HG02884 (cell line): ENCODE data around the gene SLC35F1.
A peak's percentile ranks its signal among the peaks of the same experiment; 100 is the strongest.
"Not testable (repeated sequence)": the region's sequence is repeated elsewhere in the genome, so short reads cannot be mapped to it uniquely, and the experiment has no call there.

ENCODE experiments used
- ATAC-seq: cut with Tn5 transposase; IDR thresholded peaks from one replicate; pipeline ENCODE4 v1.9.1; 2021; ENCODE audit warnings: mild to moderate bottlenecking, moderate library complexity; ENCODE audit not compliant: unreplicated experiment

Gene SLC35F1

DNA sequence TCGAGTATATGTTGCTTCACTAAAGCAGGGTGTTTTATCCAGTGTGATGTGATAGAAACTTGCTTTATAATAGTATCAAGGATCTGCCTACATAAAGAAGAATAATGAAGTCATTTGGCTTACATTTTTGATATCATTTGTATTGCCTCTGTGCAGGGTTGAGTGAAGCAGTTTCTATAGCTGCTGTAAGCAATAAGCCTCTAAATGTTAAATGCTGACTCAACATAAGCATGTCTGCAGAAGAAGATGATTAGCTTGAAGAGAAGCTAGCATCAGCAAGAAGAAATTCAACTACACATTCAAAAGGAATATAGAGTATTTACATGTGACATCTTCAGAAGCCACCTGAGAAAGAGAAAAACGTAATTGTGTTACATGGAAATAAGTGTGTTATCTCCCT is 17.6 kb downstream of the SLC35F1 start:
- no peak for ATAC-seq

DNA sequence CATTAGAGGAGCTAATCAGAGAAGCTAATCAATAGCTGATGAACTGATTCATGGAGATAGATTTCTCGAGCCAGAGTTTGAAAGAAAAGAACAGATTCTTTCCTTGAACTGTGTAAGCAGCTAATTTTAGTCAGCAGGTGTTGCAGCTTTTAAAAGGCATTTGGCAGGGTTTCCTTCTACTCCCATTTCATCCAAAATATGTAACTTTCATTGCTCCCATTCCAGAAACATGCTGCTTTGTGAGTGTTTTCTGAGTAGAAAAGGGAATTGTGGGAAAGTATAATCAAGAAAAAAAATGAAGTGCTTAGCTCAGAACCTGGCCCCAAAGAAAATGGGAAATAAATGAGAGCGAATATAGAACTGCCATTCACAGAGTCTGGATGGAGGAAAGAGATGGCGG is 20.8 kb downstream of the SLC35F1 start:
- no peak for ATAC-seq

DNA sequence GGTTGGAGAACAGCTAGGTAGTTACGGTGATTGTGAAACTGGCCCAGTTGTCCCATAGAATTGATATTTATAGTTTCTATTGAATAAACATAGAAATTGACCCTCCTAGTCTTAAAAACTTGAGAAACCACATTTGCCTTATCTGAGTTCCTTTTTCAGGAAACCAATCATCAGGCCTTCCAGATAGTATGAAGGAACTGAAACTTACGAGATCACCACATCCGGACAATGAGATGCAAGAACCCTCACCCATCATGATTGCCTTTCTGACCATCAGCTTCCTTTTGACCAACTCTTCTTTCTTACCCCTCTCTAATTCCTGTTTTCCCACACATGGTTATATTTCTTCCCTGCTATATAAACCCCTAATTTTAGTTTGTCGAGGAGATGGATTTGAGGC is 21.8 kb downstream of the SLC35F1 start:
- ATAC-seq = no peak

DNA sequence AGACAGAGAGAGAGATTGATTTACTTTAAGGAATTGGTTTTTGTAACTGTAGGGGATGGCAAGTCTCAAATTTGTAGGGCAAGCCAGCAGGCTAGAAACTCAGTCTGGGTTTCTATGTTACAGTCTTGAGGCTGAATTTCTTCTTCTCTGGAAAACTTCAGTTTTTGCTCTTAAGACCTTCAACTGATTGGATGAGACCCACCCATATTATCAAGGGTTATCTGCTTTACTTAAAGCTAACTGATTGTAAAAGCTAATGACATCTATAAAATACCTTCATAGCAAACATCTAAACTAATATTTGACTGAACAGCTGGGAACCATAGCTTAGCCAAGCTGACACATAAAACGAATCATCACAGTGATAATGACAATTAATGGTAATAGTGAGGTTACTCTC is 22.4 kb downstream of the SLC35F1 start:
- no peak for ATAC-seq

DNA sequence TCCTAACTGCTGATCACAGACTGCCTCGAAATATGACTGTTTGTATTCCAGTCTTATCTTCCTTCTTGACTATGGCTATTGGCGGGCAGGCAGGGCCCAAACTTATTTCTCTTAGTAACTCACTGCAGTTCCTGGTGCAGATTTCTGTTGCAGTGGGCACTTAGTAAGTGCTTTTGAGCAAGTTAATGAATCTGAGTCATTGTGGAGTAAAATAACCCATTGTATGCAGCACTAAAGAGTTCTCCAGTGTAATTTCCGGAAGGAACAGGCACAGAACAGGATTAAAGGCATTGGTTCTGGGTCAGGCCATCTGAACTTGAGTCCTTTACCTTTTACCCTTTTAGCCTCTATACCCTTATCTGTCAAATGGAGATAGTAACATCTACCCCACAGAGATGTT is 23.6 kb downstream of the SLC35F1 start:
- ATAC-seq = no peak

DNA sequence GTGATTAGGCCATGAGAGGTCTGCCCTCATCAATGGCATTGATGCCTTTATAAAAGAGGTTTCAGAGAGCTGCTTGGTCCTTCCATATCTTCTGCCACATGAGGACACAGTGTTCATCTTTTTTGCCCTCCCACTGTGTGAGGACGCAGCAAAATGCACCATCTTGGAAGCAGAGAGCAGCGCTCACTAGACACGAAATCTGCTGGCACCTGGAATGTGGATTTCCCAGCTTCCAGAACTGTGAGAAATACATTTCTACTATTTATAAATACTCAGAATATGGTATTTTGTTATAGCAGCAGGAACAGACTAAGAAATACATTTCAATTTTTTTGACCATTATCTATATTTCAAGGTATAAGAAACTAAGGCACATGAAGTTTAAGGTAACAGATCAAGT is 24.9 kb downstream of the SLC35F1 start:
- no peak for ATAC-seq

DNA sequence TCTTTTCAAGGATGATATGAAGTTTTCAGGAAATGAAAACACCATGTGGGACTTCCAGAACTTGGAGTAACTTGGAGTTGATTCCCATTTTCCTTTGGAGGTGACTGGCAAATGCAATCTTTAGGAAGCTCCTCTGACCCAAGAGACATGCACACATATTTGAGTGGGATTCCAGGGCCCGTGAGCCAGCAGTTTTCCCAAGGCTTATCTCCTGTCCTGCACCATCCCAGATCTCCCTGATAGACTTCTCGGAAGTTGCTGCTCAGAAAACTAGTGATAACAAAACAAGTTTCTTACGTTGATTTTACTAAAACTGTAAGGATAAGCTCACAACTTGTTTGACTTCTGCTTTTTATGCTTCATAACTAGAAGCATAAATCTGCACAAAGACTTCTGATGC is 25.6 kb downstream of the SLC35F1 start:
- no peak for ATAC-seq

DNA sequence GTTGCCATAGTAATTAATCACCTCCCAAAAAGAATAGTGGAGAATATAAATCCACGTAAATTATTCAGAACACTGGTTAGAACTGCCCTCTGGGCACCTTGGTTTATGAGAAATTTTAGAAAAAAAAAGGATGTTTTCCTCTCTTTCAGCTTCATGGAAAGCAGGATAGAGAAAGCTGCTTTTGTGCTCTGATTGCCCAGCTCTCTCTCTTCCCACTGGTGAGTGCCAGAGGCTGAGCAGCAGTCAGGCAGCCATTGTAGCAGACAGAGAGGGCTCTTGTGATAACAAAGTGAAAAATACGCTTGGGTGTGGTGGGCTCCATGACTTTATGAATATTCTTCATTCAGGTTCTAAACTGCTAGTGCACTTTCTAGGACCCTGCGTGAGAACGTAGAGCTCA is 26.4 kb downstream of the SLC35F1 start:
- no peak for ATAC-seq

DNA sequence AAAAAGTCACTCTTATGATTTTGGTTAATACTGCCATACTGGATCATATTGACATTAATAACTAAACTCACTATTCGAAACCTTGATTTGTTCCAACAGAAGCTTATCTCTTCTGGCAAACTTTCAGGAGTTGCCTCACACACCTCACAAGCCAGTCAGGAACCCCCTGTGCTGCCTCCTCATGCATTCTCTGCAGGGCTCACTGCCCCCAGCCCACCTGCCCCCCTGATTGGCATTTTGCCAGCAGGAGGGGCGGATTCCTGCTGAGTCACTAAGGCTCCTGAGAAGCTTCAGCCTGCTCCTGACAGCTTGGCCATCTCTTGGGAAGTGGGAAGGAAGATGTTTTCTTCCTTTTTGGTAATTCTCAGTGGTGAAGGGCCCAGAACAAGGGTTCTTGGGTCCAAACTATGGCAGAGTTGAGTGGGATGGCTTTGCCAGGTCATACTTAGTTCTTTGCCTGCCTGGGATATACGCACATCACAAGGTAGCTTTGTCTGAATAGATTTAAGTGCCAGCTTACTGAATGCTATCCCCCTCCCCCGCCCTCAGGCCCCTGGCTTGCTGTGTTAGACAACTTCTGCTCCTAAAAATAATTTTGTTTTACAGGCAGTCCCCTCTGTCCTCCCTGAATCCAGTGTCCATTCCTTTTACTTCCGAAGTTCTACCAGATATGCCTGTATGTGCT is 31.4 kb downstream of the SLC35F1 start:
- no peak for ATAC-seq

DNA sequence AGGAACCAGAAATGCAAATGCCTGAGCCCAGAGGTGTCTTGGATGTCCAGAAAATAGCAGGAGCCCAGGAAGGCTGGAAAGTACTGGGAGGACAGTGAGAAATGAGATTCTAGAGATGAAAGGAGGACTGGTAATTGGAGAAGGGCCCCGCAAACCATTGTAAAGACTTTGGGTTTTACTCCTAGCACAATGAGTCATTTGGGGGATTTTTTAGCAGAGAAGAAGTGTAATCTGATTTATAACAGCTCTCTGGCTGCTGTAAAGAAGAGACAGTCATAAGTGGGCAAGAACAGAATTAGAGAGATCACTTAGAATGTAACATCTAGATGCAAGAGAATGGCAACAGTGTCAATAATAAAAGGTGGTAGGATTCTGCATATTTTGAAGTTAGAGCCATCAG is 40.2 kb downstream of the SLC35F1 start:
- no peak for ATAC-seq

DNA sequence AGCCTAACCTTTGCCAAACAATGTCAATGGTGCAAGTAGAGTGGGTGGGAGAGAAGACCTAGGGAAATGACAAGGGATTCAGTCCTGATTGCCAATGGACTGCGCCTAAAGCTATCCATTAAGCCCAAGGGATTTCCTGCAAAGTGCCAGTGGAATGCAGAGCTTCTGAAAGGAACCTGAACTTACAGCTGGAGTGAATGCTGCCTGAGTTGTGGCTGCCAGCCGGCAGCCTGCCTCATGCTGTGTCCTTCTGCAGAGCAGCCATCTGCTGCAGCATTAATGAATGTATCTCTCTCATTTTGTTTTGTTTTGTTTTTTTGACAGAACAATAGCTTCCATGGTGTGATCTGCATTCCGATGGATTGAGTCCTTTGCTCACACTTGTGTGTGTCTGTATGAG is 44.7 kb downstream of the SLC35F1 start:
- no peak for ATAC-seq

DNA sequence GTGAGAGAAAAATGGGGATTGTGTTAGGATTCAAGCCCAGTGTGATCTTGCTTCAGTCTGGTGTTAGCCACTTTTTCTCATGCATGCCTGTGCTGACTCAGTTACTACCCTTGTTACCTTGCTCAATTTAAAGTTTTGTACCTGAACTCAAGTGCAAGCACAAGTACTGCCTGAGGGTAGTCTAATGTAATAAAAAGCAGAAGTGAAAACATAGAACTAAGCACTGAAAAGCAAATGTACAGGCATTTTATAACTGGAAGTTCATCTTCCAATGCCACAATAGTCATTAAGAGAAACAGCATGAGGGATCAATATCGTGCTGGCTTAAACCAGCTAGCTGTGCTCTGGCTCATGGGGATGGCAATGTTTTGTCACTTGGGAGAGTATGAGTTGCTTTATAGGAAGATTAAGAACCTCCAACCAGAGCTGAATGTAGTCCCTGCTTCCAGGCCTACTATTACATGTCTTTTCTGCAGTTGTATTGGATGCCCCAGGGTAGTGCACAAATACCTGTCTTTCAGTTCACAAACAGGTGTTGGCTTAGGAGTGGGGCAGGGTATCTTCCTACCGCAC is 48.7 kb downstream of the SLC35F1 start:
- ATAC-seq = peak; percentile 79

DNA sequence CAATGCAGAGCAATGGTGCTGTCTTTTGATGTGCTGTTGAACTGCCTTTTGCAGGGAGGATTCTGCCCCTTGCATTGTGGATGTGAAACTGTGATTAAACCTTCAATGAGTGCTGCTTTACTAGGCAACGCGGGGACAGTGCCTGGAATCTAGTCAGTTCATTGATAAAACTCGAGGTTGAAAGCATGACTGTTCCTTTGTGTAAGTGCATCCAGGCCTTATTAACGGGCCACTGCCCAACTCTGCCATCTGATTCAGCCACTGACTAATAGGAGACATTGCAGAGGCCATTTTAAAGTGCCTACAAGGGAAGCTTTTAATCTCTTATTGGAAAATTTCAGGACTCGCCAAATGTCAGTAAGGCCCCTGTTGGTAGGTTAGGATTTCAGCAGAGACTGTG is 49.3 kb downstream of the SLC35F1 start:
- ATAC-seq = no peak

DNA sequence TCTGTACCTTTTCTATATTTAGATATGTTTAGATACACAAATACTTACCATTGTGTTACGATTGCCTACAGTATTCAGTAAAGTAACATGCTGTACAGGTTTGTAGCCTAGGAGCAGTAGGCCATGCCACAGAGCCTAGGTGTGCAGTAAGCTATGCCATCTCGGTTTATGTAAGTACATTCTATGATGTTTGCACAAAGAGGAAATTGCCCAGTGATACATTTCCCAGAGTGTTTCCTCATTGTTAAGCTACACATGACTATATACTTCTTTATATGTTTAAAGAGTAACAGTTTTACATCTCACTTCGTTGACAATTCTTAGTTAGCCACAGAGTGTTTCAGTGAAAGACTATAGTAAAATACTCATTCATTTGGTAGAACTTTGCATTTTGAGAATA is 51.5 kb downstream of the SLC35F1 start:
- ATAC-seq = no peak

DNA sequence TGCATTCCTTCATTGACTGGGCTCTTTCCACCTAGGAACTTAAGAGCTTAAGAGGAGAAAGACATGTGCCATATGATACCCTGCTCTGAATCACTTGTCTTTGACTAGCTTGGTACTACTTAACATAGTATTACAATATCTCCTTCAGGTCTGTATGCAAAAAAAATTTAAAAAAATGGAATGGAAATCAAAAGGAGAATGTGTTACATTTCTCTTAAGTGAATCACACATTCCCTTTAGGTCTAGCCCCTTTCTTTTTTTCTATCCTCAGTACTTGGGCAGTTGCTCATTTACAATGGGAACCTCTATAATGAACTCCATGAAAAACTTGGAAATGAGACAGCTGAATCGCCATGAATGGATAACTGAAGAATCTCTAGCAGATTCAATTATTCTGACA is 53.8 kb downstream of the SLC35F1 start:
- ATAC-seq = no peak

DNA sequence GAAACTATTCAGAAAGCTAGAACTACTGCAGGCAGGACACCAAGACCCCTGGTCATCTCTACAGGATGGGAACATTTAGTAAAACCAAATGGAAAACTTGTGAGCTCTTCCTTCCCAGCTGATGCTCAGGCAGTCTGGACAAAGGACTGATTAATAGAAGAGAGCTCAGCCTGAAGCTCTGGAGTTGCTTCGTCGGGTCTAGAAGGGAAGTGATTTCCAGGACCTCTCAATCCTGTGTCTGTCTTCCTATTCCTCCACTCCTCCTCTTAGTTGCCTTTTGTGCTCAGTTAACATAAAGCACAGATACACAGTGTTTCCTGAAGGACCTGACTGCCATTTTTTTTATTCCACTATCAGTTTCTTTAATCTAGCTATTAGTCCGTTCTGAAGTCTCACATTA is 54.2 kb downstream of the SLC35F1 start:
- ATAC-seq = no peak

DNA sequence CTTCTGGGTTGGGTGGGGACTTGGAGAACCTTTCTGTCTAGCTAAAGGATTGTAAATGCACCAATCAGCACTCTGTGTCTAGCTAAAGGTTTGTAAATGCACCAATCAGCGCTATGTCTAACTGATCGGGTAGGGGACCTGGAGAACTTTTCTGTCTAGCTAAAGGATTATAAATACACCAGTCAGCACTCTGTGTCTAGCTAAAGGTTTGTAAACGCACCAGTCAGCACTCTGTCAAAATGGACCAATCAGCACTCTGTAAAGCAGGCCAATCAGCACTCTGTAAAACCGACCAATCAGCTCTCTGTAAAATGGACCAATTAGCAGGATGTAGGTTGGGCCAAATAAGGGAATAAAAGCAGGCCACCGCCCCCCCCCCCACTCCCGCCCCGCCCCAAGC is 58.7 kb downstream of the SLC35F1 start:
- not testable (repeated sequence) for ATAC-seq

DNA sequence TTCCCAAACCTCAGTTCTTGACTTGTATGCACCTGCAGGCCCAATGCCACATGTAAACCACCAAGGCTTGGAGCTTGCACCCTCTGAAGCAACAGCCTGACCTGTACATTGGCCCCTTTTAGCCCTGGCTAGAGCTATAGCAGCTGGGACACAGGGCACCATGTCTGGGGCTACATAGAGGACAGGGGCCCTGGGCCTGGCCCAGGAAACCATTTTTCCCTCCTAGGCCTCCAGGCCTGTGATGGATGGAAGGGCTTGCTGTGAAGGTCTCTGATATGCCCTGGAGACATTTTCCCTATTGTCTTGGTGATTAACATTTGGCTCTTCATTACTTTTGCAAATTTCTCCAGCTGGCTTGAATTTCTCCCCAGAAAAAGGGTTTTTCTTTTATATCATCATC is 64.6 kb downstream of the SLC35F1 start:
- ATAC-seq = no peak

DNA sequence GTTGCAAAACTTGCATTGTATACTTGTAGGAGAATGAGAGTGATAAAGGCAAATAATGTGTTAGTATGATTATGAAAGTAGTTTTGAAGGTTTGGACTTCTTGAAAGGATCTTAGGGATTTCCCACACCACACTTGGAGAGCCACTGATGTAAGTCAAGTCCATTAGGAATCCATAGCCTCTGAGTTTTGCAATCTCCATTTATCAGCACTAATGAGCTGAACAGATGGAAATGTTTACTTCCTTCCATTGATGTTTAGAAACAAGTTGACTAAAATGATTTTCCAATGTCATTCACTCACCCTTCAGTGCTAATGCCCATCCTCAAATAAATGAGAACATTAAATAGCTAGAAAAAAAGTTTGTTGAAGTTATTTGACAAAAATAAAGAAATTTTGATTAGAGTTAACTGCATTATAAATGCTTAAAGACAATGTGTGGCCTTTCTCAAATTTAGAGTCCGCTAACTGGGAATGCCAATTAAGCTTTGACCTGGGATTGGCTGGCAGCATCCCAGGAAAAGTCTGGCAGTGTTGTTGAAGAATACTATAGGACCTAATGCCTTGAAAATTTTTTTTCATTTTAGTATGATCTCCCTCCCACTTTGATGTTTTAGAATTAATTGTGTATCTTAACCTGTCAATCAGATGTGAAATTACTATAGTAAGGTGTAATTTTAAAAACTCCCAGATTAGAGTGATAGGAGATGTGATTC is 68.0 kb downstream of the SLC35F1 start:
- no peak for ATAC-seq

DNA sequence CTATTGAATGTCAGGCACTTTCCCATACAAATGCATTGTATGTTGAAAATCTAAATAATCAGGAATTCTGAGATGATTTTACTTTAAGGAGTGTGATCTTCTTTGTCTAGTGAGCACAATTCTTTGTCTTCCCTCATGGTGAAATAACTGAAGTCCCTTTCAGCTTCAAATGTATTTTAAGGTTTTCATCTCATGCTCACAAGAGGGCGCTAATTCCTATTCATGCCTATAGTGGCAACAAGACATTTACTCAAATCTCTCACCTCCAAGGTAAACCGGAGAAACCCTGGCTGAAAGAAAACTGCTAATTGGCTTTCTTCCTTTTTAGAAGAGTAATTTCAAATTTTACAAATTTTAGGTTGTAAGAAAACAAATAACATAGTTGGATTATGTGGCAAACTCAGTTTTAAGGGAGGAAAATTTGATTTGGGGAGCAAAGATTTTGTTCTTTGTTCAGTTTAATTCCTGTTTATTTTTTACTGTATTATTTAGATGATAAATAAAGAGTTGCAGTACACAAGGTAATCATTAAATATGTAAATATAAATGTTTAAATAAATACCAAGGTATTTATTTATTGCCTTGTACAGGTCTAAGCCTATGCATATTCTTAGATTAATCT is 69.1 kb downstream of the SLC35F1 start:
- peak; percentile 84 for ATAC-seq

DNA sequence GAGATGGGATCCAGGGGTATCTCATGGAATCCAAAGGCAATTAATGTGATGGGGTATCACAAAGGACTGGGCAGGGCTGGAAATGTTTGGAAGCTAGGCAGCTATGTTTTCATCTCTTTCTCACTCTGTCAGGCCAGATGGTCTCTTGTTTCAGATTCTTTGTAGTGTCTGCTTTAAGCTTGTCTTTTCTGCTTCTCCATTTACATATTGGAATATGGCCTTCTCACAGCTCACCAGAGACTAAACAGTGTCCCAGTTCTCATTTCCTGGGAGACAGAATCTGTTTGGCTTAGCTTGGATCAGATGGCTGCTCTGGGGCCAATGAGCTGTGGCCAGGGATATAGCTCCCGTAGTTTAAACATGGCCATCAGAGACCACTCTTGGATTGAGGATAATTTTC is 78.9 kb downstream of the SLC35F1 start:
- ATAC-seq = no peak

DNA sequence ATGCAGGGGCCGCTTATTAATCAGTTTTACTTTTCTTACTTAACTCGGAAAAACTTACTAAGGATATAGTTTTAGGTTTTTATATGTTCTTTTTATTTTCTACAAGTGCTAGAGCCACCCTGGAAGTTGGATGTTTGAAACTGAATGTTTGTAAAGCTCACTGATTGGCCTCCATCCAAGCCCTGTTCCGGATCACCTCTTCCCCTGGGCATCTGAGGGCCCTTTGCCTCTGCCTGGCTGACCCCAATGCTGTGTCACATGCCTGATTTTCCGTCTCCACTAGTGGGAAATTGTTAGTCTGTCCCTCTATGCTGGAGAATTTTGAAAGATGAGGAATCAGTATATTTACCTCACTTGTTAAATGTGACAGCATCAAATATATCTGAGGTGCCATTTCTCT is 79.3 kb downstream of the SLC35F1 start:
- ATAC-seq = no peak
